HepG2 (cell line): ENCODE results near the gene MYADML2. TPM values are rescaled to one million over a fixed set of nuclear protein-coding genes. Genes with fewer than 3 reads are reported as not detected.

Source experiments
- ARID4A ChIP-seq: sonication (generic); formaldehyde crosslinking; IDR thresholded peaks from 2 replicates; pipeline ENCODE4 v1.5.0; 2020; ENCODE audit warnings: mild to moderate bottlenecking, missing genetic modification reagents, borderline replicate concordance
- ARNT2 ChIP-seq: sonication (generic); formaldehyde crosslinking; IDR thresholded peaks from 2 replicates; pipeline ENCODE4 v1.8.0; 2022; ENCODE audit warnings: mild to moderate bottlenecking, low read depth, missing genetic modification reagents, moderate library complexity
- THRA ChIP-seq: sonication (generic); formaldehyde crosslinking; IDR thresholded peaks from 2 replicates; pipeline ENCODE4 v1.4.0; 2020; ENCODE audit warnings: missing genetic modification reagents, borderline replicate concordance
- ZC3H4 ChIP-seq: sonication (generic); formaldehyde crosslinking; IDR thresholded peaks from 2 replicates; pipeline ENCODE4 v1.4.0; 2020; ENCODE audit warnings: missing genetic modification reagents, borderline replicate concordance
- ZNF768 ChIP-seq: sonication (generic); formaldehyde crosslinking; IDR thresholded peaks from 2 replicates; pipeline ENCODE4 v1.4.0; 2020; ENCODE audit warnings: missing genetic modification reagents
- polyA plus RNA-seq, 8 experiments: library from polyadenylated mRNA; depleted of rRNA in 3 of 8; stranded (reverse) in 7 of 8; unstranded in 1 of 8; fragments of >200 nt; fragmentation: Illumina TruSeq in 4 of 8; extraction: Trizol in 4 of 8; gene quantifications; 2 replicates each; pipeline versions ENCODE4 v1.2.1 to v1.2.3, GENCODE V29; 2011 to 2016; ENCODE audit warnings: low read depth in 4 of 8, missing spikeins in 1 of 8, mixed read lengths in 1 of 8; ENCODE audit not compliant: insufficient read depth in 1 of 8
- total RNA-seq, 5 experiments: library from RNA; depleted of rRNA; stranded (reverse); fragments of >200 nt; fragmentation: Illumina TruSeq; extraction: Trizol; gene quantifications; 2 replicates each; pipeline ENCODE4 v1.2.3, GENCODE V29; 2016; ENCODE audit warnings: low read depth in 1 of 5

Gene MYADML2
- total and polyA plus RNA-seq, 2 of the 13 experiments (the other 11 are each of a cell fraction or from before 2014, with no cell fraction given) = not detected

- peak; percentile 50 for TF ChIP-seq ARID4A (CRISPR knock-in tag)
- no peak for TF ChIP-seq ARNT2 (CRISPR knock-in tag)
- TF ChIP-seq ZNF768 (CRISPR knock-in tag) = peak; percentile 57; the same call in 1 of the 2 replicates
- peak; percentile 56; the same call in 1 of the 2 replicates for TF ChIP-seq ZC3H4 (CRISPR knock-in tag)
- 0 out of 2 replicates have a peak, but pooled peaks have one; percentile 9 for TF ChIP-seq THRA (CRISPR knock-in tag)
Measured at GRCh38 chr17:81961521-81962498, 14.8 kb upstream of the MYADML2 start (continued).
